ENCODE measurements around the gene SERINC5. TPM values are rescaled to one million over a fixed set of nuclear protein-coding genes. Genes with fewer than 3 reads are reported as not detected.
"Not testable (repeated sequence)": the region's sequence is repeated elsewhere in the genome, so short reads cannot be mapped to it uniquely, and the experiment has no call there.

SERINC5 gene
- total RNA-seq, 6 experiments from 2014 or later: 16.4 to 28.1 (median 19.9) TPM

- DNase-seq: no peak
- Mint-ChIP-seq H3K4me1 (ENCODE audit: low read depth) (peaks cover 54% of the 10 kb centered on the region), H3K27ac (no peak overlapping the region), H3K27me3 (ENCODE audit: insufficient read depth) (peaks cover 4% of the 10 kb centered on the region; the same call in 1 of the 2 replicates), H3K4me3 (no peak overlapping the region), H3K9me3 (no peaks in the 10 kb centered on the region), H3K36me3 (ENCODE audit: low read depth) (peaks cover 6% of the 10 kb centered on the region; the same call in 1 of the 2 replicates)
- no peak for TF ChIP-seq CTCF (IDR thresholded peaks at IDR 0.05)
Measured at GRCh38 chr5:80190960-80191359, 64.9 kb downstream of the SERINC5 start.

- Mint-ChIP-seq H3K4me3 (no peak overlapping the region), H3K27ac (no peak overlapping the region), H3K4me1 (ENCODE audit: low read depth) (peaks cover 47% of the 10 kb centered on the region), H3K27me3 (ENCODE audit: insufficient read depth) (peaks cover 4% of the 10 kb centered on the region; the same call in 1 of the 2 replicates), H3K9me3 (no peaks in the 10 kb centered on the region), H3K36me3 (ENCODE audit: low read depth) (peaks cover 11% of the 10 kb centered on the region)
- TF ChIP-seq CTCF (IDR thresholded peaks at IDR 0.05): no peak
- DNase-seq: no peak
Measured at GRCh38 chr5:80189701-80190100, 66.1 kb downstream of the SERINC5 start.

- TF ChIP-seq CTCF (IDR thresholded peaks at IDR 0.05): no peak
- Mint-ChIP-seq H3K27me3 (ENCODE audit: insufficient read depth) (peaks cover 4% of the 10 kb centered on the region; the same call in 1 of the 2 replicates), H3K4me1 (ENCODE audit: low read depth) (peaks cover 42% of the 10 kb centered on the region), H3K27ac (no peak overlapping the region), H3K36me3 (ENCODE audit: low read depth) (peaks cover 11% of the 10 kb centered on the region), H3K4me3 (no peak overlapping the region), H3K9me3 (no peaks in the 10 kb centered on the region)
- DNase-seq: no peak
Measured at GRCh38 chr5:80189201-80189600, 66.6 kb downstream of the SERINC5 start.

- no peak for DNase-seq
- no peaks in the 10 kb centered on the region for H3K9me3 Mint-ChIP-seq
- peaks cover 33% of the 10 kb centered on the region for H3K4me1 Mint-ChIP-seq (ENCODE audit: low read depth)
- no peak overlapping the region for H3K4me3 Mint-ChIP-seq
- peaks cover 11% of the 10 kb centered on the region for H3K36me3 Mint-ChIP-seq (ENCODE audit: low read depth)
- peak overlapping the region; percentile 61 for H3K27ac Mint-ChIP-seq
- no peak for TF ChIP-seq CTCF (IDR thresholded peaks at IDR 0.05)
- H3K27me3 Mint-ChIP-seq (ENCODE audit: insufficient read depth): peaks cover 4% of the 10 kb centered on the region; the same call in 1 of the 2 replicates
Measured at GRCh38 chr5:80187421-80188090, 68.3 kb downstream of the SERINC5 start.

GRCh38 chr5:80185535-80185934 lies 70.3 kb downstream of the SERINC5 start:
- peaks cover 28% of the 10 kb centered on the region for H3K4me1 Mint-ChIP-seq (ENCODE audit: low read depth)
- not testable (repeated sequence) for H3K9me3 Mint-ChIP-seq; H3K27me3 Mint-ChIP-seq (ENCODE audit: insufficient read depth); H3K27ac Mint-ChIP-seq; DNase-seq; H3K4me3 Mint-ChIP-seq
- H3K36me3 Mint-ChIP-seq (ENCODE audit: low read depth): peaks cover 11% of the 10 kb centered on the region

GRCh38 chr5:80185095-80185494 lies 70.8 kb downstream of the SERINC5 start:
- no peak for TF ChIP-seq CTCF (IDR thresholded peaks at IDR 0.05)
- peaks cover 4% of the 10 kb centered on the region; the same call in 1 of the 2 replicates for H3K27me3 Mint-ChIP-seq (ENCODE audit: insufficient read depth)
- no peak overlapping the region for H3K27ac Mint-ChIP-seq
- H3K36me3 Mint-ChIP-seq (ENCODE audit: low read depth): peaks cover 11% of the 10 kb centered on the region
- DNase-seq: no peak
- H3K9me3 Mint-ChIP-seq: no peaks in the 10 kb centered on the region
- no peak overlapping the region for H3K4me3 Mint-ChIP-seq
- peaks cover 28% of the 10 kb centered on the region for H3K4me1 Mint-ChIP-seq (ENCODE audit: low read depth)
